ENCODE results near the gene PLCB4. TPM values are rescaled to one million over a fixed set of nuclear protein-coding genes. Genes with fewer than 3 reads are reported as not detected.

The PLCB4 gene
- polyA plus RNA-seq, 3 donors, result not detected

DNA sequence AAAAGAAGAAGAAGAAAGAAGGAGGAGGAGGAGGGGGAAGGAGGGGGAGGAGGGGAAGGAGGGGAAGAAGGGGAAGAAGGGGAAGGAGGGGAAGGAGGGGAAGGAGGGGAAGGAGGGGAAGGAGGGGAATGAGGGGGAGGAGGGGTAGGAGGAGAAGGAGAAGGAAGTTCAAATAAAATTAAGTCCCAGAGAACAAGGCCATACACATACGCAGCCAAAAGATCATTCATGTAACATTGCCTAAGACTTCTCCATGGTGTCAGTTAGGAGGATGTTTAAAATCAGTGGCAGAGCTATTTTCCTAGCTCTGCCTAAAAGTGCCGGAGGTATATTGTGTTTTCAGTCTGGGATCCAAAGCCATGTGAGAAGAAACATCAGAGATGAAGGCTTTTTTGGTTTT lies 75.8 kb downstream of the PLCB4 start:
- no peak overlapping the region for H3K27ac Mint-ChIP-seq
- no peak for DNase-seq
- Histone ChIP-seq H2AFZ (ENCODE audit: insufficient read depth, low read depth, low read length, poor library complexity, severe bottlenecking) (no peak overlapping the region), H4K20me1 (ENCODE audit: insufficient read depth, low read length) (no peaks in the 10 kb centered on the region), H3K36me3 (replicated peaks in 1 of 2; ENCODE audit: control insufficient read depth in 1 of 2, insufficient read depth in 2 of 2, low read length in 2 of 2) (no peaks in the 10 kb centered on the region), H3K9ac (ENCODE audit: insufficient read depth, low read length, poor library complexity, severe bottlenecking) (no peak overlapping the region), H3K4me3 (replicated peaks in 1 of 3; ENCODE audit: low read depth in 2 of 3, low read length in 3 of 3) (no peak overlapping the region), H3K4me1 (ENCODE audit: control insufficient read depth in 1 of 2, insufficient read depth in 2 of 2, low read length in 2 of 2) (peaks cover 12 to 15% of the 10 kb centered on the region in 2 donors), H3K4me2 (replicated peaks; ENCODE audit: extremely low read depth, low read length, poor library complexity, severe bottlenecking) (no peak overlapping the region), H3K27ac (ENCODE audit: low read depth in 1 of 2, low read length in 2 of 2) (no peak overlapping the region), H3K9me3 (replicated peaks in 1 of 2; ENCODE audit: control insufficient read depth in 1 of 2, insufficient read depth in 1 of 2, low read length in 2 of 2) (no peaks in the 10 kb centered on the region), H3K27me3 (ENCODE audit: control insufficient read depth in 2 of 2, insufficient read depth in 2 of 2, low read length in 2 of 2) (no peaks in the 10 kb centered on the region), H3K79me2 (ENCODE audit: insufficient read depth, low read length) (no peaks in the 10 kb centered on the region)
- WGBS (ENCODE audit: insufficient coverage), result 0% methylated on average over 1 of the region's 2 CpGs
- intact Hi-C loops (cut with micrococcal nuclease), result no loop called here
- H3K4me1 Mint-ChIP-seq, result peaks cover 20% of the 10 kb centered on the region
- no peaks in the 10 kb centered on the region for H3K36me3 Mint-ChIP-seq
- peaks cover 0 to 1% (median 0%) of the 10 kb centered on the region in 7 donors for H3K9me3 Mint-ChIP-seq
- H3K4me3 Mint-ChIP-seq, result no peak overlapping the region
- TF ChIP-seq, protein P1, sequence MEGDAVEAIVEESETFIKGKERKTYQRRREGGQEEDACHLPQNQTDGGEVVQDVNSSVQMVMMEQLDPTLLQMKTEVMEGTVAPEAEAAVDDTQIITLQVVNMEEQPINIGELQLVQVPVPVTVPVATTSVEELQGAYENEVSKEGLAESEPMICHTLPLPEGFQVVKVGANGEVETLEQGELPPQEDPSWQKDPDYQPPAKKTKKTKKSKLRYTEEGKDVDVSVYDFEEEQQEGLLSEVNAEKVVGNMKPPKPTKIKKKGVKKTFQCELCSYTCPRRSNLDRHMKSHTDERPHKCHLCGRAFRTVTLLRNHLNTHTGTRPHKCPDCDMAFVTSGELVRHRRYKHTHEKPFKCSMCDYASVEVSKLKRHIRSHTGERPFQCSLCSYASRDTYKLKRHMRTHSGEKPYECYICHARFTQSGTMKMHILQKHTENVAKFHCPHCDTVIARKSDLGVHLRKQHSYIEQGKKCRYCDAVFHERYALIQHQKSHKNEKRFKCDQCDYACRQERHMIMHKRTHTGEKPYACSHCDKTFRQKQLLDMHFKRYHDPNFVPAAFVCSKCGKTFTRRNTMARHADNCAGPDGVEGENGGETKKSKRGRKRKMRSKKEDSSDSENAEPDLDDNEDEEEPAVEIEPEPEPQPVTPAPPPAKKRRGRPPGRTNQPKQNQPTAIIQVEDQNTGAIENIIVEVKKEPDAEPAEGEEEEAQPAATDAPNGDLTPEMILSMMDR (IDR thresholded peaks at IDR 0.05), result no peak
- H3K27me3 Mint-ChIP-seq (ENCODE audit: low read depth in 3 of 3), result no peaks in the 10 kb centered on the region

DNA sequence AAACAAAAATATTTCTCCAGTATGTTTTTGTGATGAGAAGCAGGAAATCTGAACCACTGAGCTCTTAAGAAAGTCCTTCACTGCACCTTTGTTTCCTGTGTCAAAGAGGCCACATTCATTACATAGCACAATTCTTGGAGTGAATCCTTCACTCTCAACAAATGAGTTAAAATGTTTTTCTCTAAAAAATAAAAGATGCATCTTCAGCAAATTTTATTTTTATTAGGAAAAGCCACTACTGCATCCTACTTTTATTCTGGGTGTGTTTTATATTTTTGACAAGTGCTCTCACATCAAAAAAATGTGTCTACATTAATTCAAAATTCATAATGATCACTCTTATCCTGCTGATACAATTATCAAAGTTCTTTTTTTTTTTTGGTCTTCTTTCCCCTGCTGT lies 76.3 kb downstream of the PLCB4 start:
- Histone ChIP-seq H3K36me3 (replicated peaks in 1 of 2; ENCODE audit: control insufficient read depth in 1 of 2, insufficient read depth in 2 of 2, low read length in 2 of 2) (no peaks in the 10 kb centered on the region), H2AFZ (ENCODE audit: insufficient read depth, low read depth, low read length, poor library complexity, severe bottlenecking) (no peak overlapping the region), H3K27me3 (ENCODE audit: control insufficient read depth in 2 of 2, insufficient read depth in 2 of 2, low read length in 2 of 2) (no peaks in the 10 kb centered on the region), H3K9me3 (replicated peaks in 1 of 2; ENCODE audit: control insufficient read depth in 1 of 2, insufficient read depth in 1 of 2, low read length in 2 of 2) (no peaks in the 10 kb centered on the region), H3K4me2 (replicated peaks; ENCODE audit: extremely low read depth, low read length, poor library complexity, severe bottlenecking) (no peak overlapping the region), H3K79me2 (ENCODE audit: insufficient read depth, low read length) (no peaks in the 10 kb centered on the region), H3K27ac (ENCODE audit: low read depth in 1 of 2, low read length in 2 of 2) (no peak overlapping the region), H3K4me3 (replicated peaks in 1 of 3; ENCODE audit: low read depth in 2 of 3, low read length in 3 of 3) (no peak overlapping the region), H3K9ac (ENCODE audit: insufficient read depth, low read length, poor library complexity, severe bottlenecking) (no peak overlapping the region), H4K20me1 (ENCODE audit: insufficient read depth, low read length) (no peaks in the 10 kb centered on the region), H3K4me1 (ENCODE audit: control insufficient read depth in 1 of 2, insufficient read depth in 2 of 2, low read length in 2 of 2) (peaks cover 12 to 15% of the 10 kb centered on the region in 2 donors)
- Mint-ChIP-seq H3K27ac (no peak overlapping the region), H3K4me3 (no peak overlapping the region), H3K4me1 (peaks cover 20% of the 10 kb centered on the region), H3K27me3 (ENCODE audit: low read depth in 3 of 3) (no peaks in the 10 kb centered on the region), H3K9me3 (peaks cover 0 to 1% (median 0%) of the 10 kb centered on the region in 7 donors), H3K36me3 (no peaks in the 10 kb centered on the region)
- no peak for DNase-seq
- TF ChIP-seq, protein P1 (IDR thresholded peaks at IDR 0.05), result no peak
- intact Hi-C loops (cut with micrococcal nuclease), result no loop called here

Data from CD14-positive monocyte (primary cell).